HCT116 (cell line): Measurements from ENCODE around the gene USP16. TPM values are rescaled to one million over a fixed set of nuclear protein-coding genes. Genes with fewer than 3 reads are reported as not detected.

Experiments used
- ATAC-seq: fragments of 200-7000 bp; cut with Tn5 transposase; 2 replicates; pipeline ENCODE4 v1.9.1; 2020; ENCODE audit warnings: mild to moderate bottlenecking, moderate library complexity
- BruUV-seq: library from RNA; stranded (reverse); fragments of 400-500 nt; replicated peaks from 2 replicates; lab custom pipeline; 2021; lab: Mats Ljungman, UMichigan
- CTCF ChIA-PET: fragments of 300-600 bp; sonication (Branson Sonifier 250); formaldehyde crosslinking; loops from one replicate; lab custom pipeline; 2021; ENCODE audit warnings: antibody characterized with exemption; lab: Charles Lee
- POLR2A ChIA-PET: fragments of 300-600, 350-600 bp; sonication (Branson Sonifier 250); formaldehyde crosslinking; loops from one replicate; lab custom pipeline; 2021; ENCODE audit warnings: antibody characterized with exemption; lab: Charles Lee
- RAD21 ChIA-PET, 2 experiments: fragments of 300-600 bp; sonication (Branson Sonifier 250); formaldehyde crosslinking; loops; one replicate each; lab custom pipeline; 2023; ENCODE audit warnings: low total read pairs in 2 of 2; ENCODE audit not compliant: uncharacterized antibody in 2 of 2, unreplicated experiment in 2 of 2, low non-redundant PET in 1 of 2; lab: Charles Lee
- DNase-seq: peaks from one replicate; pipeline ENCODE4 v3.0.0-alpha.2; 2010; ENCODE audit warnings: low read depth, low spot score
- H2AFZ ChIP-seq: fragments of 200-600 bp; shearing (Covaris generic), sonication (generic); 2 replicates; pipeline ENCODE4 v1.6.1; 2017; ENCODE audit warnings: low read depth, mixed run types, mixed read lengths, antibody characterized with exemption, low read length; ENCODE audit not compliant: poor library complexity, severe bottlenecking
- H3K27ac ChIP-seq: 2 replicates; pipeline ENCODE4 v1.5.1; 2012; ENCODE audit warnings: low read depth, low read length
- H3K27me3 ChIP-seq: fragments of 200-600 bp; sonication (generic); 2 replicates; pipeline ENCODE4 v1.6.1; 2016; ENCODE audit warnings: mixed run types, low read length, mixed read lengths; ENCODE audit not compliant: insufficient read depth
- H3K36me3 ChIP-seq, 2 experiments: fragments of 200-500 bp in 1 of 2; fragments of 200-600 bp in 1 of 2; sonication (Bioruptor generic) in 1 of 2; sonication (generic) in 1 of 2; 2 replicates each; pipeline versions ENCODE4 v1.5.1 to v1.6.1; 2014 to 2016; ENCODE audit warnings: low read length in 2 of 2, inconsistent platforms in 1 of 2, mixed read lengths in 1 of 2, mixed run types in 1 of 2; ENCODE audit not compliant: insufficient read depth in 2 of 2, control insufficient read depth in 1 of 2
- H3K4me1 ChIP-seq, 2 experiments: fragments of 200-600 bp in 1 of 2; sonication (generic) in 1 of 2; 2 replicates each; pipeline versions ENCODE4 v1.5.1 to v1.6.1; 2012 to 2017; ENCODE audit warnings: low read length in 2 of 2, inconsistent platforms in 1 of 2, mild to moderate bottlenecking in 1 of 2, mixed read lengths in 1 of 2, mixed run types in 1 of 2, moderate library complexity in 1 of 2; ENCODE audit not compliant: insufficient read depth in 2 of 2, control insufficient read depth in 1 of 2
- H3K4me2 ChIP-seq: fragments of 200-600 bp; sonication (generic); 2 replicates; pipeline ENCODE4 v1.6.1; 2017; ENCODE audit warnings: mixed run types, low read length, mixed read lengths
- H3K4me3 ChIP-seq, 2 experiments: fragments of 200-600 bp in 1 of 2; sonication (generic) in 1 of 2; replicated peaks in 1 of 2; 2 replicates each; pipeline ENCODE4 v1.5.1; 2011 to 2016; ENCODE audit warnings: low read length in 2 of 2, control low read depth in 1 of 2, low read depth in 1 of 2, mild to moderate bottlenecking in 1 of 2, mixed read lengths in 1 of 2, mixed run types in 1 of 2
- H3K79me2 ChIP-seq: fragments of 200-600 bp; sonication (generic); 2 replicates; pipeline ENCODE4 v1.6.1; 2017; ENCODE audit warnings: mild to moderate bottlenecking, mixed run types, low read length, moderate library complexity, mixed read lengths; ENCODE audit not compliant: insufficient read depth
- H3K9ac ChIP-seq: fragments of 200-600 bp; sonication (generic); 2 replicates; pipeline ENCODE4 v1.6.1; 2016; ENCODE audit warnings: low read length, mixed read lengths
- H3K9me2 ChIP-seq: fragments of 200-600 bp; sonication (generic), shearing (Covaris generic); 2 replicates; pipeline ENCODE4 v1.6.1; 2017; ENCODE audit warnings: mixed run types, mild to moderate bottlenecking, moderate library complexity; ENCODE audit not compliant: insufficient read depth
- H3K9me3 ChIP-seq, 2 experiments: fragments of 200-500 bp in 1 of 2; fragments of 200-600 bp in 1 of 2; sonication (Bioruptor generic) in 1 of 2; sonication (generic) in 1 of 2; 2 replicates each; pipeline ENCODE4 v1.6.1; 2014 to 2017; ENCODE audit warnings: low read length in 2 of 2, mixed read lengths in 2 of 2, inconsistent platforms in 1 of 2, low read depth in 1 of 2, mild to moderate bottlenecking in 1 of 2, mixed run types in 1 of 2, moderate library complexity in 1 of 2; ENCODE audit not compliant: control insufficient read depth in 1 of 2, insufficient read depth in 1 of 2
- H4K20me1 ChIP-seq: fragments of 200-600 bp; sonication (generic), shearing (Covaris generic); 2 replicates; pipeline ENCODE4 v1.6.1; 2017; ENCODE audit warnings: mixed run types, mild to moderate bottlenecking, moderate library complexity; ENCODE audit not compliant: insufficient read depth
- CBX3 ChIP-seq: IDR thresholded peaks from 2 replicates; pipeline ENCODE4 v1.6.1; 2012; ENCODE audit warnings: low read depth
- ELF1 ChIP-seq: IDR thresholded peaks from 2 replicates; pipeline ENCODE4 v1.6.1; 2012; ENCODE audit warnings: low read depth, borderline replicate concordance
- EZH2 ChIP-seq: fragments of 200-600 bp; sonication (generic); IDR thresholded peaks from 2 replicates; pipeline ENCODE4 v1.6.1; 2017; ENCODE audit warnings: antibody characterized with exemption, mixed run types
- EZH2phosphoT487 ChIP-seq: fragments of 200-600 bp; IDR thresholded peaks from 2 replicates; pipeline ENCODE4 v1.6.1; 2018; ENCODE audit warnings: antibody characterized with exemption, borderline replicate concordance
- FOSL1 ChIP-seq: IDR thresholded peaks from 2 replicates; pipeline ENCODE4 v1.6.1; 2012; ENCODE audit warnings: low read depth
- JUND ChIP-seq: IDR thresholded peaks from 2 replicates; pipeline ENCODE4 v1.6.1; 2012
- POLR2AphosphoS5 ChIP-seq: IDR thresholded peaks from 2 replicates; pipeline ENCODE4 v1.6.1; 2011; ENCODE audit warnings: mild to moderate bottlenecking, low read depth, low read length, moderate library complexity
- RAD21 ChIP-seq: IDR thresholded peaks from 2 replicates; pipeline ENCODE4 v1.6.1; 2012; ENCODE audit warnings: low read depth, mild to moderate bottlenecking
- SIN3A ChIP-seq: IDR thresholded peaks from 2 replicates; pipeline ENCODE4 v1.6.1; 2012; ENCODE audit warnings: low read depth
- TCF7L2 ChIP-seq: IDR thresholded peaks from 2 replicates; pipeline ENCODE4 v1.7.0; 2011; ENCODE audit warnings: borderline replicate concordance, inconsistent platforms; ENCODE audit not compliant: insufficient read depth, insufficient read length; ENCODE audit errors: extremely low read depth
- YY1 ChIP-seq: IDR thresholded peaks from 2 replicates; pipeline ENCODE4 v1.6.1; 2011; ENCODE audit warnings: low read length, low read depth, moderate library complexity, mild to moderate bottlenecking; ENCODE audit not compliant: insufficient replicate concordance; ENCODE audit errors: extremely low read depth
- intact Hi-C: fragments of 100-400 bp; cut with micrococcal nuclease; formaldehyde crosslinking; loops from 2 replicates; pipeline ENCODE4 v1.10.0; 2022
- total RNA-seq: library from RNA; stranded (reverse); gene quantifications from one replicate; pipeline ENCODE4 v1.2.1, GENCODE V29; 2021; ENCODE audit not compliant: unreplicated experiment
- TF ChIP-seq, protein P1 (sequence below): IDR thresholded peaks from 2 replicates; pipeline ENCODE4 v1.6.1; 2012
- TF ChIP-seq, protein P2 (sequence below): IDR thresholded peaks from 2 replicates; pipeline ENCODE4 v1.6.1; 2012; ENCODE audit warnings: low read depth
- TF ChIP-seq, protein P3 (sequence below): IDR thresholded peaks from 2 replicates; pipeline ENCODE4 v1.6.1; 2011; ENCODE audit warnings: mild to moderate bottlenecking, low read length, moderate library complexity; ENCODE audit not compliant: insufficient replicate concordance; ENCODE audit errors: extremely low read depth
- TF ChIP-seq, protein P4 (sequence below): IDR thresholded peaks from 2 replicates; pipeline ENCODE4 v1.6.1; 2012

USP16 gene
- total RNA-seq, 1 experiment from 2014 or later: 35.9 TPM

DNA sequence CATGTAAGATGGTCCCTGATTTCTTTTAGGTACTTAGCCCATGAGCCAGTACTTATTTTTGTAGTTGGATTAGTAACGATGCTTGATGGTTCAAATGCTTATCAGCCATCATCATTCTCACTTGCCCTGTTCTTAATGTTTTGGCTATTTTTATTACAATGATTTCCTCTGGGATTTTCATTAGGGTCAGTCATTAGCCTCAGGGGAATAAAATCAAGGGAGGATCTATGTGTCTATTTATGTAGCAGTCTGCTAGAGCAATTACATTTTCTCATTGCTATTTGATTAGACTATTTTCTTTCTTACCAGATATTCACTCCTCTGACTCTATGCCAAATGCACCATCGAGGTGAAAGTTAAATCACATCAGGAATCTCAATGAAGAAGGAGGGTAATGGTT lies 59.9 kb downstream of the USP16 start:
- H3K36me3 ChIP-seq: no peaks in the 10 kb centered on the region
- H3K9me3 ChIP-seq: no peaks in the 10 kb centered on the region
- H4K20me1 ChIP-seq: no peaks in the 10 kb centered on the region
- H3K4me1 ChIP-seq: 0 out of 4 replicates have a peak, but pooled peaks cover 0 to 4% of the 10 kb centered on the region in 2 experiments
- no peak overlapping the region for H3K9ac ChIP-seq
- POLR2A ChIA-PET: no interaction called here
- no peak for DNase-seq
- H3K27me3 ChIP-seq: no peaks in the 10 kb centered on the region
- TF ChIP-seq ELF1 (no peak), CBX3 (no peak), RAD21 (no peak), POLR2AphosphoS5 (no peak), JUND (no peak), EZH2phosphoT487 (no peak), FOSL1 (no peak), EZH2 (no peak), YY1 (no peak), SIN3A (no peak), TCF7L2 (no peak)
- TF ChIP-seq, protein P1, sequence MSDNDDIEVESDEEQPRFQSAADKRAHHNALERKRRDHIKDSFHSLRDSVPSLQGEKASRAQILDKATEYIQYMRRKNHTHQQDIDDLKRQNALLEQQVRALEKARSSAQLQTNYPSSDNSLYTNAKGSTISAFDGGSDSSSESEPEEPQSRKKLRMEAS: no peak
- TF ChIP-seq, protein P2, sequence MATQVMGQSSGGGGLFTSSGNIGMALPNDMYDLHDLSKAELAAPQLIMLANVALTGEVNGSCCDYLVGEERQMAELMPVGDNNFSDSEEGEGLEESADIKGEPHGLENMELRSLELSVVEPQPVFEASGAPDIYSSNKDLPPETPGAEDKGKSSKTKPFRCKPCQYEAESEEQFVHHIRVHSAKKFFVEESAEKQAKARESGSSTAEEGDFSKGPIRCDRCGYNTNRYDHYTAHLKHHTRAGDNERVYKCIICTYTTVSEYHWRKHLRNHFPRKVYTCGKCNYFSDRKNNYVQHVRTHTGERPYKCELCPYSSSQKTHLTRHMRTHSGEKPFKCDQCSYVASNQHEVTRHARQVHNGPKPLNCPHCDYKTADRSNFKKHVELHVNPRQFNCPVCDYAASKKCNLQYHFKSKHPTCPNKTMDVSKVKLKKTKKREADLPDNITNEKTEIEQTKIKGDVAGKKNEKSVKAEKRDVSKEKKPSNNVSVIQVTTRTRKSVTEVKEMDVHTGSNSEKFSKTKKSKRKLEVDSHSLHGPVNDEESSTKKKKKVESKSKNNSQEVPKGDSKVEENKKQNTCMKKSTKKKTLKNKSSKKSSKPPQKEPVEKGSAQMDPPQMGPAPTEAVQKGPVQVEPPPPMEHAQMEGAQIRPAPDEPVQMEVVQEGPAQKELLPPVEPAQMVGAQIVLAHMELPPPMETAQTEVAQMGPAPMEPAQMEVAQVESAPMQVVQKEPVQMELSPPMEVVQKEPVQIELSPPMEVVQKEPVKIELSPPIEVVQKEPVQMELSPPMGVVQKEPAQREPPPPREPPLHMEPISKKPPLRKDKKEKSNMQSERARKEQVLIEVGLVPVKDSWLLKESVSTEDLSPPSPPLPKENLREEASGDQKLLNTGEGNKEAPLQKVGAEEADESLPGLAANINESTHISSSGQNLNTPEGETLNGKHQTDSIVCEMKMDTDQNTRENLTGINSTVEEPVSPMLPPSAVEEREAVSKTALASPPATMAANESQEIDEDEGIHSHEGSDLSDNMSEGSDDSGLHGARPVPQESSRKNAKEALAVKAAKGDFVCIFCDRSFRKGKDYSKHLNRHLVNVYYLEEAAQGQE: no peak
- TF ChIP-seq, protein P3, sequence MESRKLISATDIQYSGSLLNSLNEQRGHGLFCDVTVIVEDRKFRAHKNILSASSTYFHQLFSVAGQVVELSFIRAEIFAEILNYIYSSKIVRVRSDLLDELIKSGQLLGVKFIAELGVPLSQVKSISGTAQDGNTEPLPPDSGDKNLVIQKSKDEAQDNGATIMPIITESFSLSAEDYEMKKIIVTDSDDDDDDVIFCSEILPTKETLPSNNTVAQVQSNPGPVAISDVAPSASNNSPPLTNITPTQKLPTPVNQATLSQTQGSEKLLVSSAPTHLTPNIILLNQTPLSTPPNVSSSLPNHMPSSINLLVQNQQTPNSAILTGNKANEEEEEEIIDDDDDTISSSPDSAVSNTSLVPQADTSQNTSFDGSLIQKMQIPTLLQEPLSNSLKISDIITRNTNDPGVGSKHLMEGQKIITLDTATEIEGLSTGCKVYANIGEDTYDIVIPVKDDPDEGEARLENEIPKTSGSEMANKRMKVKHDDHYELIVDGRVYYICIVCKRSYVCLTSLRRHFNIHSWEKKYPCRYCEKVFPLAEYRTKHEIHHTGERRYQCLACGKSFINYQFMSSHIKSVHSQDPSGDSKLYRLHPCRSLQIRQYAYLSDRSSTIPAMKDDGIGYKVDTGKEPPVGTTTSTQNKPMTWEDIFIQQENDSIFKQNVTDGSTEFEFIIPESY: no peak
- TF ChIP-seq, protein P4, sequence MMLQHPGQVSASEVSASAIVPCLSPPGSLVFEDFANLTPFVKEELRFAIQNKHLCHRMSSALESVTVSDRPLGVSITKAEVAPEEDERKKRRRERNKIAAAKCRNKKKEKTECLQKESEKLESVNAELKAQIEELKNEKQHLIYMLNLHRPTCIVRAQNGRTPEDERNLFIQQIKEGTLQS: no peak
- RAD21 ChIA-PET: no interaction called here
- no peak overlapping the region for H3K4me3 ChIP-seq
- no peak for ATAC-seq
- BruUV-seq: no TSS peak
- no peak overlapping the region for H3K4me2 ChIP-seq
- intact Hi-C loops: no loop called here
- CTCF ChIA-PET: no interaction called here
- no peak overlapping the region for H3K27ac ChIP-seq
- H3K79me2 ChIP-seq: no peaks in the 10 kb centered on the region
- H3K9me2 ChIP-seq: no peaks in the 10 kb centered on the region
- no peak overlapping the region for H2AFZ ChIP-seq
